HepG2 (cell line): Measurements from ENCODE around the gene ANKRD13D. TPM values are rescaled to one million over a fixed set of nuclear protein-coding genes. Genes with fewer than 3 reads are reported as not detected.

ENCODE experiments used
- ATAD3A ChIP-seq: sonication (generic); formaldehyde crosslinking; IDR thresholded peaks from 2 replicates; pipeline ENCODE4 v1.4.0; 2020; ENCODE audit warnings: missing genetic modification reagents
- ETV6 ChIP-seq: sonication (generic); formaldehyde crosslinking; conservative IDR thresholded peaks from 2 replicates; pipeline ENCODE4 v1.4.0; 2020; ENCODE audit warnings: missing genetic modification reagents
- HNRNPL ChIP-seq: fragments of 200-400 bp; formaldehyde crosslinking; IDR thresholded peaks from 2 replicates; pipeline ENCODE4 v1.6.1; 2017; ENCODE audit warnings: mild to moderate bottlenecking, low read depth, low read length
- NONO ChIP-seq, 2 experiments: fragments of 450-650 bp in 1 of 2; sonication (generic) in 1 of 2; formaldehyde crosslinking in 1 of 2; IDR thresholded peaks in 1 of 2; conservative IDR thresholded peaks in 1 of 2; 2 replicates each; pipeline versions ENCODE4 v1.6.1 to v1.8.0; 2017 to 2022; ENCODE audit warnings: mild to moderate bottlenecking in 1 of 2, missing genetic modification reagents in 1 of 2, moderate library complexity in 1 of 2
- PCBP2 ChIP-seq: fragments of 200-400 bp; formaldehyde crosslinking; optimal IDR thresholded peaks from 2 replicates; pipeline ENCODE3; 2018; ENCODE audit warnings: low read length, low read depth; ENCODE audit not compliant: poor library complexity, severe bottlenecking
- PRDM10 ChIP-seq: sonication (generic); formaldehyde crosslinking; IDR thresholded peaks from 2 replicates; pipeline ENCODE4 v1.4.0; 2020; ENCODE audit warnings: low read depth, missing genetic modification reagents
- TAF1 ChIP-seq: sonication (generic); formaldehyde crosslinking; IDR thresholded peaks from 2 replicates; pipeline ENCODE4 v1.4.0; 2020; ENCODE audit warnings: missing genetic modification reagents
- TCF12 ChIP-seq, 2 experiments: fragments of 450-650 bp in 1 of 2; sonication (generic) in 1 of 2; formaldehyde crosslinking in 1 of 2; IDR thresholded peaks; 2 replicates each; pipeline versions ENCODE4 v1.6.1 to v1.8.0; 2017 to 2022; ENCODE audit warnings: antibody characterized with exemption in 1 of 2, mild to moderate bottlenecking in 1 of 2, missing genetic modification reagents in 1 of 2, moderate library complexity in 1 of 2
- THYN1 ChIP-seq: sonication (generic); formaldehyde crosslinking; IDR thresholded peaks from 2 replicates; pipeline ENCODE4 v1.8.1; 2023; ENCODE audit warnings: low read depth, mild to moderate bottlenecking, moderate library complexity, missing genetic modification reagents, borderline replicate concordance
- TOE1 ChIP-seq: sonication (generic); formaldehyde crosslinking; IDR thresholded peaks from 2 replicates; pipeline ENCODE4 v1.4.0; 2020; ENCODE audit warnings: mild to moderate bottlenecking, missing genetic modification reagents
- ZNF12 ChIP-seq: sonication (generic); formaldehyde crosslinking; IDR thresholded peaks from 2 replicates; pipeline ENCODE4 v1.5.0; 2020; ENCODE audit warnings: missing genetic modification reagents
- ZNF30 ChIP-seq: sonication (generic); formaldehyde crosslinking; IDR thresholded peaks from 2 replicates; pipeline ENCODE4 v1.5.0; 2020; ENCODE audit warnings: mild to moderate bottlenecking, missing genetic modification reagents
- ZNF513 ChIP-seq: sonication (generic); formaldehyde crosslinking; conservative IDR thresholded peaks from 2 replicates; pipeline ENCODE4 v1.5.0; 2020; ENCODE audit warnings: missing genetic modification reagents
- ZNF609 ChIP-seq: sonication (generic); formaldehyde crosslinking; IDR thresholded peaks from 2 replicates; pipeline ENCODE4 v1.4.0; 2020; ENCODE audit warnings: mild to moderate bottlenecking, missing genetic modification reagents, borderline replicate concordance
- ZNF766 ChIP-seq: sonication (generic); formaldehyde crosslinking; IDR thresholded peaks from 2 replicates; pipeline ENCODE4 v1.5.0; 2020; ENCODE audit warnings: missing genetic modification reagents, borderline replicate concordance
- ZNF772 ChIP-seq: sonication (generic); formaldehyde crosslinking; IDR thresholded peaks from 2 replicates; pipeline ENCODE4 v1.5.0; 2020; ENCODE audit warnings: mild to moderate bottlenecking, missing genetic modification reagents
- ZNF773 ChIP-seq: sonication (generic); formaldehyde crosslinking; IDR thresholded peaks from 2 replicates; pipeline ENCODE4 v1.4.0; 2020; ENCODE audit warnings: missing genetic modification reagents, borderline replicate concordance
- polyA plus RNA-seq, 8 experiments: library from polyadenylated mRNA; depleted of rRNA in 3 of 8; stranded (reverse) in 7 of 8; unstranded in 1 of 8; fragments of >200 nt; fragmentation: Illumina TruSeq in 4 of 8; extraction: Trizol in 4 of 8; gene quantifications; 2 replicates each; pipeline versions ENCODE4 v1.2.1 to v1.2.3, GENCODE V29; 2011 to 2016; ENCODE audit warnings: low read depth in 4 of 8, missing spikeins in 1 of 8, mixed read lengths in 1 of 8; ENCODE audit not compliant: insufficient read depth in 1 of 8
- total RNA-seq, 5 experiments: library from RNA; depleted of rRNA; stranded (reverse); fragments of >200 nt; fragmentation: Illumina TruSeq; extraction: Trizol; gene quantifications; 2 replicates each; pipeline ENCODE4 v1.2.3, GENCODE V29; 2016; ENCODE audit warnings: low read depth in 1 of 5

ANKRD13D gene
- total and polyA plus RNA-seq, 2 of the 13 experiments (the other 11 are each of a cell fraction or from before 2014, with no cell fraction given): 18.6 to 27.3 TPM

GRCh38 chr11:67288452-67289225 is 464 bp upstream of the ANKRD13D start (continued):
- TF ChIP-seq ATAD3A (CRISPR knock-in tag) (0 out of 2 replicates have a peak, but pooled peaks have one; percentile 27), ZNF772 (CRISPR knock-in tag) (peak; percentile 86), TCF12 (IDR thresholded peaks at IDR 0.05) (no peak), TCF12 (CRISPR knock-in tag; IDR thresholded peaks at IDR 0.05) (peak; percentile 88), PRDM10 (no peak), ZNF513 (CRISPR knock-in tag) (no peak), THYN1 (CRISPR knock-in tag) (no peak), PCBP2 (no peak), ZNF766 (CRISPR knock-in tag) (peak; percentile 75; the same call in 1 of the 2 replicates), ZNF12 (CRISPR knock-in tag) (peak; percentile 57; the same call in 1 of the 2 replicates), ZNF30 (no peak), ZNF609 (CRISPR knock-in tag) (peak; percentile 70), TAF1 (peak; percentile 84), ETV6 (CRISPR knock-in tag) (peak; percentile 46; the same call in 1 of the 2 replicates), HNRNPL (peak; percentile 77), TOE1 (CRISPR knock-in tag) (0 out of 2 replicates have a peak, but pooled peaks have one; percentile 54), NONO (IDR thresholded peaks at IDR 0.05) (no peak), NONO (CRISPR knock-in tag; conservative IDR thresholded peaks at IDR 0.05) (peak; percentile 86), ZNF773 (CRISPR knock-in tag) (0 out of 2 replicates have a peak, but pooled peaks have one; percentile 68)
